HG02884 (cell line): ENCODE measurements around the gene DUSP1.
A peak's percentile ranks its signal among the peaks of the same experiment; 100 is the strongest.

Experiments
- ATAC-seq: cut with Tn5 transposase; IDR thresholded peaks from one replicate; pipeline ENCODE4 v1.9.1; 2021; ENCODE audit warnings: mild to moderate bottlenecking, moderate library complexity; ENCODE audit not compliant: unreplicated experiment

Gene DUSP1

GRCh38 chr5:172782169-172783039 is 11.4 kb upstream of the DUSP1 start:
- no peak for ATAC-seq

GRCh38 chr5:172779691-172780341 is 8.8 kb upstream of the DUSP1 start:
- no peak for ATAC-seq

GRCh38 chr5:172777881-172778814 is 7.2 kb upstream of the DUSP1 start:
- no peak for ATAC-seq

- no peak for ATAC-seq
These were observed 5.2 kb upstream of the DUSP1 start for GRCh38 chr5:172776235-172776594.

- ATAC-seq: no peak
These were observed 4.6 kb upstream of the DUSP1 start for GRCh38 chr5:172775326-172776234.

- no peak for ATAC-seq
These were observed 3.7 kb upstream of the DUSP1 start for GRCh38 chr5:172774561-172775315.

GRCh38 chr5:172773481-172774469 is 2.8 kb upstream of the DUSP1 start:
- no peak for ATAC-seq

GRCh38 chr5:172772112-172772906 is 1.3 kb upstream of the DUSP1 start:
- ATAC-seq: no peak

- no peak for ATAC-seq
These were observed 580 bp upstream of the DUSP1 start for GRCh38 chr5:172771439-172772111.

GRCh38 chr5:172770374-172770674 is 671 bp downstream of the DUSP1 start:
- ATAC-seq: peak; percentile 36

- ATAC-seq: no peak
These were observed 1.2 kb downstream of the DUSP1 start for GRCh38 chr5:172769616-172770373.

- ATAC-seq: no peak
These were observed 1.7 kb downstream of the DUSP1 start for GRCh38 chr5:172769342-172769615.

- ATAC-seq: no peak
These were observed 2.2 kb downstream of the DUSP1 start for GRCh38 chr5:172768573-172769341.

- no peak for ATAC-seq
These were observed 2.9 kb downstream of the DUSP1 start for GRCh38 chr5:172768098-172768572.

GRCh38 chr5:172766287-172767108 is 4.5 kb downstream of the DUSP1 start:
- ATAC-seq: no peak
